Uterus (tissue), 2 donors: ENCODE data around the gene SIX2.

Source experiments
- POLR2A ChIP-seq, 2 donors: fragments of 450-650 bp; IDR thresholded peaks; one replicate each; pipeline ENCODE4 v1.6.1; 2016; ENCODE audit warnings: antibody characterized with exemption in 2 of 2, mild to moderate bottlenecking in 1 of 2, moderate library complexity in 1 of 2
- TF ChIP-seq, protein P1 (sequence below), 4 experiments: fragments of 200-600 bp in 2 of 4; fragments of 450-650 bp in 2 of 4; sonication (generic) in 2 of 4; IDR thresholded peaks; one replicate each; pipeline ENCODE4 v1.5.1; 2016 to 2019; ENCODE audit warnings: antibody characterized with exemption in 4 of 4, mild to moderate bottlenecking in 2 of 4, moderate library complexity in 1 of 4

DNA sequence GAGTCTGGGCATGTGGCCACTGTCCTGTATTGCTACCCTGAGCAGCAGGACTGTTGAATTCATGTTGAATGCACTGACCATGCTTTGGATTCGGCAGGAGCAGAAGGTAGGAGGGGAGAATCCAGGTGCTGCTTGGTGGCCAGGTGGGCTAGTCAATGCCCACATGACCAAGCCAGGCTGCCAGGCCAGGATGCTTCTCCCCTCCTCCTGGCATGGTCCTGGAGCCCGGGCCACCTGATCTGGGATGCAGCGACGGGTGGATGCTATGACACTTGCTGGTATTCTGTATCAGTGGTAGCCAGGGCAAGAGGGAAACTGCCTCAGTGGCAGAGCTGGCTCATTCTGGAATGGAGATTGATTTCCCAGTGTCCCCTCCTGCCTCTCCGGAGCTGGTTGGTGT, 14.8 kb upstream of the SIX2 start:
- TF ChIP-seq, protein P1, sequence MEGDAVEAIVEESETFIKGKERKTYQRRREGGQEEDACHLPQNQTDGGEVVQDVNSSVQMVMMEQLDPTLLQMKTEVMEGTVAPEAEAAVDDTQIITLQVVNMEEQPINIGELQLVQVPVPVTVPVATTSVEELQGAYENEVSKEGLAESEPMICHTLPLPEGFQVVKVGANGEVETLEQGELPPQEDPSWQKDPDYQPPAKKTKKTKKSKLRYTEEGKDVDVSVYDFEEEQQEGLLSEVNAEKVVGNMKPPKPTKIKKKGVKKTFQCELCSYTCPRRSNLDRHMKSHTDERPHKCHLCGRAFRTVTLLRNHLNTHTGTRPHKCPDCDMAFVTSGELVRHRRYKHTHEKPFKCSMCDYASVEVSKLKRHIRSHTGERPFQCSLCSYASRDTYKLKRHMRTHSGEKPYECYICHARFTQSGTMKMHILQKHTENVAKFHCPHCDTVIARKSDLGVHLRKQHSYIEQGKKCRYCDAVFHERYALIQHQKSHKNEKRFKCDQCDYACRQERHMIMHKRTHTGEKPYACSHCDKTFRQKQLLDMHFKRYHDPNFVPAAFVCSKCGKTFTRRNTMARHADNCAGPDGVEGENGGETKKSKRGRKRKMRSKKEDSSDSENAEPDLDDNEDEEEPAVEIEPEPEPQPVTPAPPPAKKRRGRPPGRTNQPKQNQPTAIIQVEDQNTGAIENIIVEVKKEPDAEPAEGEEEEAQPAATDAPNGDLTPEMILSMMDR (IDR thresholded peaks at IDR 0.05): no peak
- TF ChIP-seq POLR2A (IDR thresholded peaks at IDR 0.05): no peak
